Endothelial cell of umbilical vein (primary cell): Measurements from ENCODE around the gene ZFAND5. TPM values are rescaled to one million over a fixed set of nuclear protein-coding genes. Genes with fewer than 3 reads are reported as not detected.

Experiments
- BruUV-seq: library from RNA; stranded (reverse); fragments of 400-500 nt; replicated peaks from 2 replicates; lab custom pipeline; 2021; lab: Mats Ljungman, UMichigan
- CTCF ChIA-PET: fragments of 300-600, 350-600 bp; sonication (Branson Sonifier 250); formaldehyde crosslinking; loops from one replicate; lab custom pipeline; 2021; ENCODE audit warnings: antibody characterized with exemption, inconsistent platforms; lab: Charles Lee
- POLR2A ChIA-PET: fragments of 300-600, 350-600 bp; sonication (Branson Sonifier 250); formaldehyde crosslinking; loops from one replicate; lab custom pipeline; 2021; ENCODE audit warnings: antibody characterized with exemption, inconsistent platforms; lab: Charles Lee
- DNase-seq: peaks from one replicate; pipeline ENCODE4 v3.0.0-alpha.2; 2011; ENCODE audit warnings: low read depth, low spot score
- FAIRE-seq: peaks from 2 replicates; lab custom pipeline; 2011; peaks lifted over from hg19 to GRCh38; lab: Jason Lieb, UNC
- H2AFZ ChIP-seq: 2 replicates; pipeline ENCODE4 v1.6.0; 2012; ENCODE audit warnings: low read depth, low read length, control low read depth, inconsistent platforms
- H3K27ac ChIP-seq: 2 replicates; pipeline ENCODE4 v1.5.1; 2011; ENCODE audit warnings: low read depth, mild to moderate bottlenecking, control low read depth, low read length, moderate library complexity; ENCODE audit not compliant: insufficient read depth
- H3K27me3 ChIP-seq, 2 experiments: 2 replicates each; pipeline versions ENCODE4 v1.6.0 to v1.6.1; 2011; ENCODE audit warnings: low read length in 2 of 2, mixed read lengths in 1 of 2; ENCODE audit not compliant: control insufficient read depth in 2 of 2, insufficient read depth in 2 of 2
- H3K36me3 ChIP-seq, 2 experiments: 2 replicates in 1 of 2; 3 replicates in 1 of 2; pipeline ENCODE4 v1.5.1; 2011; ENCODE audit warnings: low read length in 2 of 2, mild to moderate bottlenecking in 1 of 2, moderate library complexity in 1 of 2; ENCODE audit not compliant: control insufficient read depth in 2 of 2, insufficient read depth in 2 of 2; ENCODE audit errors: extremely low read depth in 1 of 2
- H3K4me1 ChIP-seq: 3 replicates; pipeline ENCODE4 v1.5.1; 2011; ENCODE audit warnings: mild to moderate bottlenecking, low read length; ENCODE audit not compliant: control insufficient read depth, insufficient read depth; ENCODE audit errors: extremely low read depth
- H3K4me2 ChIP-seq: 2 replicates; pipeline ENCODE4 v1.6.1; 2011; ENCODE audit warnings: low read length, control low read depth, mixed read lengths; ENCODE audit not compliant: insufficient read depth
- H3K4me3 ChIP-seq, 3 experiments: fragments of 200-600 bp in 1 of 3; sonication (generic), shearing (Covaris generic) in 1 of 3; replicated peaks in 1 of 3; 2 replicates each; pipeline ENCODE4 v1.5.1; 2011 to 2016; ENCODE audit warnings: control low read depth in 3 of 3, low read length in 3 of 3, mild to moderate bottlenecking in 2 of 3, inconsistent platforms in 1 of 3, low read depth in 1 of 3, moderate library complexity in 1 of 3; ENCODE audit not compliant: insufficient read depth in 1 of 3
- H3K79me2 ChIP-seq: 2 replicates; pipeline ENCODE4 v1.6.0; 2012; ENCODE audit warnings: low read length, inconsistent platforms; ENCODE audit not compliant: control insufficient read depth, insufficient read depth
- H3K9ac ChIP-seq: replicated peaks from 2 replicates; pipeline ENCODE3; 2011; ENCODE audit warnings: low read length, control low read depth; ENCODE audit not compliant: insufficient read depth; ENCODE audit errors: extremely low read depth
- H3K9me1 ChIP-seq: replicated peaks from 3 replicates; pipeline ENCODE4 v1.6.0; 2011; ENCODE audit warnings: mild to moderate bottlenecking, low read length; ENCODE audit not compliant: control insufficient read depth, insufficient read depth; ENCODE audit errors: extremely low read depth
- H3K9me3 ChIP-seq: replicated peaks from 2 replicates; pipeline ENCODE4 v1.5.1; 2012; ENCODE audit warnings: low read length, inconsistent platforms; ENCODE audit not compliant: control insufficient read depth, insufficient read depth
- H4K20me1 ChIP-seq: replicated peaks from 2 replicates; pipeline ENCODE3; 2011; ENCODE audit warnings: mild to moderate bottlenecking, low read length; ENCODE audit not compliant: control insufficient read depth, insufficient read depth; ENCODE audit errors: extremely low read depth
- CTCF ChIP-seq, 2 donors: IDR thresholded peaks; 1 replicate in 1 of 2; 2 replicates in 1 of 2; pipeline ENCODE4 v1.5.1; 2011; ENCODE audit warnings: low read length in 2 of 2, mild to moderate bottlenecking in 2 of 2, moderate library complexity in 2 of 2, control low read depth in 1 of 2, inconsistent platforms in 1 of 2, low read depth in 1 of 2; ENCODE audit not compliant: insufficient read depth in 1 of 2; ENCODE audit errors: extremely low read depth in 1 of 2
- EZH2 ChIP-seq: IDR thresholded peaks from 2 replicates; pipeline ENCODE4 v1.6.1; 2012; ENCODE audit warnings: borderline replicate concordance, low read depth, mild to moderate bottlenecking, moderate library complexity, low read length, inconsistent platforms; ENCODE audit not compliant: severe bottlenecking
- FOS ChIP-seq: IDR thresholded peaks from 2 replicates; pipeline ENCODE4 v1.6.1; 2011; ENCODE audit warnings: mild to moderate bottlenecking, low read length, moderate library complexity, borderline replicate concordance; ENCODE audit not compliant: insufficient read depth
- GATA2 ChIP-seq: IDR thresholded peaks from 2 replicates; pipeline ENCODE4 v1.7.0; 2011; ENCODE audit warnings: low read depth, mild to moderate bottlenecking, moderate library complexity, mixed read lengths, low read length; ENCODE audit not compliant: insufficient read length, insufficient read depth
- JUN ChIP-seq: IDR thresholded peaks from 2 replicates; pipeline ENCODE4 v1.6.1; 2011; ENCODE audit warnings: borderline replicate concordance, low read depth; ENCODE audit not compliant: insufficient read length, insufficient read depth
- MAX ChIP-seq: IDR thresholded peaks from 2 replicates; pipeline ENCODE4 v1.6.1; 2011; ENCODE audit not compliant: insufficient read depth, insufficient read length
- MYC ChIP-seq: IDR thresholded peaks from one replicate; pipeline ENCODE4 v1.6.1; 2011; ENCODE audit warnings: mild to moderate bottlenecking, low read depth, low read length
- POLR2A ChIP-seq: IDR thresholded peaks from 2 replicates; pipeline ENCODE4 v1.6.1; 2012; ENCODE audit warnings: low read depth, mild to moderate bottlenecking, control low read depth, low read length
- POLR2AphosphoS5 ChIP-seq: IDR thresholded peaks from 2 replicates; pipeline ENCODE4 v1.6.1; 2012; ENCODE audit warnings: low read depth, mild to moderate bottlenecking, control low read depth, low read length, moderate library complexity; ENCODE audit not compliant: insufficient read depth
- dilution Hi-C: fragments of 300-500 bp; cut with MboI; formaldehyde crosslinking; loops from one replicate; pipeline ENCODE4 v1.15.0; 2019; ENCODE audit warnings: low sequenced_read_pairs; ENCODE audit not compliant: extremely low pct_ligation_motif_present
- intact Hi-C: fragments of 100-400 bp; cut with micrococcal nuclease; formaldehyde crosslinking; loops from one replicate; pipeline ENCODE4 v1.10.0; 2022
- polyA plus RNA-seq, 4 experiments: library from polyadenylated mRNA; depleted of rRNA in 3 of 4; stranded (reverse) in 3 of 4; unstranded in 1 of 4; fragments of >200 nt; gene quantifications; 2 replicates each; pipeline versions ENCODE4 v1.2.1 to v1.2.3, GENCODE V29; 2011 to 2012; ENCODE audit warnings: missing spikeins in 1 of 4
- total RNA-seq: library from RNA; stranded (reverse); gene quantifications from 2 replicates; pipeline ENCODE4 v1.2.3, GENCODE V29; 2021

Gene ZFAND5
- total and polyA plus RNA-seq, 2 donors (not counting 3 experiments of a cell fraction or from before 2014, with no cell fraction given) = 63.7 to 176 TPM

DNA sequence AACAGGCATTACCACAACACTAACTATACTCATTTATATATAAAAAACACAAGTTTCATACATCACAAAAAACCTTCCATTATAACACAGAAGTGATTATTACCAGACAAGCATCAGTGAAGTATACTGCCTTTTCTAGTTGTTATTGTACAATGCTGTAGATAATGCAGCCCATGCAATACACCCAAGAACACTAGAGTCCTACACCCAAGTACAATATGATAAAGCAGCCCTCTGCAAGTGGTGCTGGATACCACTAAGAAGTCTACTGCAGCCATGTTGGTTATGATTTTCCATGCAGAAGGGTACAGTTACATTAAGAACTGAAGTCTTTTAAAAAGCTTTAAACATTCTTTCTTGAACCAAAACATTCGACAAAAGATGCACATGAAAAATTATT, 10.3 kb downstream of the ZFAND5 start:
- Histone ChIP-seq H4K20me1 (peaks cover 32% of the 10 kb centered on the region), H3K4me2 (no peak overlapping the region), H3K36me3 (peaks cover 15 to 51% of the 10 kb centered on the region in 2 experiments), H2AFZ (no peak overlapping the region), H3K79me2 (peaks cover 40% of the 10 kb centered on the region), H3K9ac (no peak overlapping the region), H3K9me1 (no peaks in the 10 kb centered on the region), H3K4me1 (peaks cover 16% of the 10 kb centered on the region), H3K27ac (no peak overlapping the region), H3K9me3 (no peaks in the 10 kb centered on the region), H3K4me3 (no peak overlapping the region), H3K27me3 (no peaks in the 10 kb centered on the region)
- DNase-seq (no peak), FAIRE-seq (no peak)
- dilution Hi-C loops (no loop called here), intact Hi-C loops (no loop called here)
- ChIA-PET CTCF (interaction anchor here (2.2 kb wide), 1 partner anchor 235 kb away, joined by 6 read pairs; no protein-coding TSS in a partner anchor), POLR2A (interaction anchor here (0.9 kb wide), 1 partner anchor 10 kb away, joined by 5 read pairs; the partner anchor contains the start of gene ZFAND5)
- no TSS peak for BruUV-seq
- TF ChIP-seq MYC (no peak), POLR2A (no peak), EZH2 (no peak), MAX (no peak), JUN (no peak), FOS (no peak), GATA2 (no peak), CTCF (IDR thresholded peaks at IDR 0.05; ENCODE audit: extremely low read depth in 1 of 2, insufficient read depth in 1 of 2, low read depth in 1 of 2, low read length in 2 of 2) (no peak), POLR2AphosphoS5 (no peak)
